GM23248 (cell line): ENCODE results near the gene C1orf174.

ENCODE experiments used
- EZH2 ChIP-seq: fragments of 200-600 bp; sonication (generic); IDR thresholded peaks from 2 replicates; pipeline ENCODE4 v1.6.1; 2018; ENCODE audit warnings: antibody characterized with exemption, mild to moderate bottlenecking; ENCODE audit not compliant: insufficient read depth, poor library complexity, severe bottlenecking
- EZH2phosphoT487 ChIP-seq: fragments of 200-600 bp; sonication (generic); IDR thresholded peaks from 2 replicates; pipeline ENCODE4 v1.6.1; 2018; ENCODE audit warnings: antibody characterized with exemption, moderate library complexity, mild to moderate bottlenecking, low read depth; ENCODE audit not compliant: insufficient read depth

GRCh38 chr1:3881193-3881480 lies 18.9 kb downstream of the C1orf174 start:
- TF ChIP-seq EZH2phosphoT487 = no peak
- TF ChIP-seq EZH2 = no peak
